Stimulated activated CD4-positive, alpha-beta T cell treated with anti-CD3 and anti-CD28 coated beads, Interleukin-2, amount 100 ng/mL, for 24 hours (primary cell): ENCODE data around the gene LY6G6F.

Experiments
- DNase-seq, 2 donors: peaks; one replicate each; pipeline ENCODE4 v3.0.0-alpha.2; 2020

The LY6G6F gene

GRCh38 chr6:31725502-31726350, 19.1 kb downstream of the LY6G6F start:
- no peak for DNase-seq

GRCh38 chr6:31727034-31727716, 20.5 kb downstream of the LY6G6F start:
- DNase-seq, result no peak

- DNase-seq, result no peak
Measured at GRCh38 chr6:31727717-31728671, 21.3 kb downstream of the LY6G6F start.

- DNase-seq, result no peak
Measured at GRCh38 chr6:31728767-31729514, 22.3 kb downstream of the LY6G6F start, which contains the start of gene DDAH2. Gene DDAH2, minus strand, starts transcription at chr6:31729299. Its CDS starts 138 bp downstream, at chr6:31729161.

- peak; percentile 82 to 84 for DNase-seq
Measured at GRCh38 chr6:31729515-31729978, 22.9 kb downstream of the LY6G6F start.

- peak; percentile 64 to 76 for DNase-seq
Measured at GRCh38 chr6:31729979-31730630, 23.4 kb downstream of the LY6G6F start.

- no peak for DNase-seq
Measured at GRCh38 chr6:31730631-31731086, 24.0 kb downstream of the LY6G6F start.

- no peak for DNase-seq
Measured at GRCh38 chr6:31732029-31732428, 25.4 kb downstream of the LY6G6F start.

- DNase-seq, result no peak
Measured at GRCh38 chr6:31733734-31734133, 27.1 kb downstream of the LY6G6F start.

- no peak for DNase-seq
Measured at GRCh38 chr6:31734247-31734820, 27.7 kb downstream of the LY6G6F start.

- DNase-seq, result peak; percentile 52 to 61
Measured at GRCh38 chr6:31734821-31735406, 28.2 kb downstream of the LY6G6F start.

GRCh38 chr6:31736021-31736767, 29.5 kb downstream of the LY6G6F start, which contains the start of gene CLIC1:
Gene CLIC1, minus strand, starts transcription at chr6:31736530. Its CDS starts 230 bp downstream, at chr6:31736300.
- peak; percentile 82 to 87 for DNase-seq

GRCh38 chr6:31736768-31737314, 30.2 kb downstream of the LY6G6F start:
- DNase-seq, result no peak

GRCh38 chr6:31737315-31737990, 30.8 kb downstream of the LY6G6F start:
- DNase-seq, result no peak

GRCh38 chr6:31737991-31738979, 31.6 kb downstream of the LY6G6F start:
- DNase-seq, result peak; percentile 61 to 63

GRCh38 chr6:31739639-31740396, 33.2 kb downstream of the LY6G6F start, which contains the start of gene MSH5:
Gene MSH5, plus strand, starts transcription at chr6:31740005. Its CDS starts 462 bp downstream, at chr6:31740467.
- DNase-seq, result peak; percentile 97
